ENCODE results near the gene FAM204A.

Gene FAM204A

GRCh38 chr10:118276727-118277126, 65.4 kb downstream of the FAM204A start:
- DNase-seq = no peak

- no peak for DNase-seq
These were observed 65.9 kb downstream of the FAM204A start for GRCh38 chr10:118276204-118276603.

GRCh38 chr10:118273662-118274061, 68.5 kb downstream of the FAM204A start:
- DNase-seq = no peak

- DNase-seq = no peak
These were observed 69.4 kb downstream of the FAM204A start for GRCh38 chr10:118272767-118273166.

- DNase-seq = no peak
These were observed 69.9 kb downstream of the FAM204A start for GRCh38 chr10:118272149-118272721.

- no peak for DNase-seq
These were observed 70.5 kb downstream of the FAM204A start for GRCh38 chr10:118271671-118272070.

GRCh38 chr10:118266098-118266748, 75.9 kb downstream of the FAM204A start:
- no peak for DNase-seq

- no peak for DNase-seq
These were observed 77.2 kb downstream of the FAM204A start for GRCh38 chr10:118264838-118265470.

GRCh38 chr10:118264252-118264651, 77.9 kb downstream of the FAM204A start:
- no peak for DNase-seq

GRCh38 chr10:118262538-118262937, 79.6 kb downstream of the FAM204A start:
- DNase-seq = no peak

- no peak for DNase-seq
These were observed 82.7 kb downstream of the FAM204A start for GRCh38 chr10:118259288-118259906.

GRCh38 chr10:118258285-118258684, 83.8 kb downstream of the FAM204A start:
- no peak for DNase-seq

- DNase-seq = no peak
These were observed 85.1 kb downstream of the FAM204A start for GRCh38 chr10:118256825-118257570.

GRCh38 chr10:118256209-118256608, 85.9 kb downstream of the FAM204A start:
- DNase-seq = no peak

- DNase-seq = no peak
These were observed 86.8 kb downstream of the FAM204A start for GRCh38 chr10:118255355-118255754.

GRCh38 chr10:118254654-118255053, 87.5 kb downstream of the FAM204A start:
- DNase-seq = no peak

- no peak for DNase-seq
These were observed 88.7 kb downstream of the FAM204A start for GRCh38 chr10:118253397-118253796.

GRCh38 chr10:118251791-118252190, 90.3 kb downstream of the FAM204A start:
- no peak for DNase-seq

- no peak for DNase-seq
These were observed 92.4 kb downstream of the FAM204A start for GRCh38 chr10:118249714-118250113.

Measured in activated gamma-delta T cell treated with Interleukin-2 at 50 U/mL for 16 hours (primary cell).